Measurements from ENCODE around the gene HMMR. TPM values are rescaled to one million over a fixed set of nuclear protein-coding genes. Genes with fewer than 3 reads are reported as not detected.

HMMR gene
- total RNA-seq, 1 experiment from 2014 or later: 54.9 TPM

GRCh38 chr5:163489055-163489744, 28.8 kb downstream of the HMMR start (continued):
- no peak for TF ChIP-seq EZH2phosphoT487 (IDR thresholded peaks at IDR 0.05; ENCODE audit: borderline replicate concordance)

DNA sequence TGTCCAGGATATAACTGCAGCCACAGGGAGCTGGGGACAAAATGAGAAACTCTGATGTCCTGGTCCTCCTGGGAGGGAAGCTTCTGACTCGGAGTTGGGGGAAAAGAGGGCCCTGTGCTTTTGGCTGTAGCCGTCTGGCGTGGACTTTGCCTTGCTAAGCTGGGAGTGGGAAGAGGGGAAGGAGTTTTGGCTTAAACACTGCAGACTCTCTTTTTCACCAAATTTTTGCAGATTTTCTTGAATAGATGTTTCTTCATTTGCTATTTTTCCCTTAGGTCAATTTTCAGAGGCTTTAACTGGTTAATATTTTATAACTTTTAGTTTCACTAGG, 29.3 kb downstream of the HMMR start:
- H3K36me3 ChIP-seq (ENCODE audit: control insufficient read depth in 1 of 2, insufficient read depth in 2 of 2, low read length in 2 of 2): peaks cover 11 to 24% of the 10 kb centered on the region in 2 experiments; a peak in 3 of 4 replicates
- no peak overlapping the region for H3K9ac ChIP-seq (ENCODE audit: low read length)
- H4K20me1 ChIP-seq (ENCODE audit: insufficient read depth): no peaks in the 10 kb centered on the region
- TF ChIP-seq CBX3 (IDR thresholded peaks at IDR 0.05; ENCODE audit: low read depth): no peak
- no peak for TF ChIP-seq EZH2 (IDR thresholded peaks at IDR 0.05)
- TF ChIP-seq TCF7L2 (IDR thresholded peaks at IDR 0.05; ENCODE audit: borderline replicate concordance, extremely low read depth, insufficient read depth, insufficient read length): no peak
- no peak overlapping the region for H3K4me2 ChIP-seq (ENCODE audit: low read length)
- no peak overlapping the region for H3K27ac ChIP-seq (ENCODE audit: low read depth, low read length)
- no peaks in the 10 kb centered on the region for H3K4me1 ChIP-seq (ENCODE audit: control insufficient read depth in 1 of 2, insufficient read depth in 2 of 2, low read length in 2 of 2)
- no peaks in the 10 kb centered on the region; the same call in 1 of the 2 replicates for H3K79me2 ChIP-seq (ENCODE audit: insufficient read depth, low read length)
- H3K9me3 ChIP-seq (ENCODE audit: control insufficient read depth in 1 of 2, insufficient read depth in 1 of 2, low read depth in 1 of 2, low read length in 2 of 2): no peaks in the 10 kb centered on the region
- CTCF ChIA-PET: no interaction called here
- H2AFZ ChIP-seq (ENCODE audit: low read depth, low read length, poor library complexity, severe bottlenecking): no peak overlapping the region
- ATAC-seq (no peak), DNase-seq (ENCODE audit: low read depth, low spot score) (no peak)
- H3K9me2 ChIP-seq (ENCODE audit: insufficient read depth): no peaks in the 10 kb centered on the region
- POLR2A ChIA-PET: interaction anchor here (1.6 kb wide), 1 partner anchor 29 kb away, joined by 5 read pairs; the partner anchor contains the start of genes HMMR and NUDCD2
- BruUV-seq (replicated peaks): no TSS peak
- H3K27me3 ChIP-seq (ENCODE audit: insufficient read depth, low read length): no peaks in the 10 kb centered on the region
- intact Hi-C loops (cut with micrococcal nuclease): no loop called here
- no peak overlapping the region for H3K4me3 ChIP-seq (replicated peaks in 1 of 2; ENCODE audit: low read depth in 1 of 2, low read length in 2 of 2)
- RAD21 ChIA-PET (ENCODE audit: low non-redundant PET in 1 of 2, low total read pairs in 2 of 2, uncharacterized antibody in 2 of 2, unreplicated experiment in 2 of 2): no interaction called here

DNA sequence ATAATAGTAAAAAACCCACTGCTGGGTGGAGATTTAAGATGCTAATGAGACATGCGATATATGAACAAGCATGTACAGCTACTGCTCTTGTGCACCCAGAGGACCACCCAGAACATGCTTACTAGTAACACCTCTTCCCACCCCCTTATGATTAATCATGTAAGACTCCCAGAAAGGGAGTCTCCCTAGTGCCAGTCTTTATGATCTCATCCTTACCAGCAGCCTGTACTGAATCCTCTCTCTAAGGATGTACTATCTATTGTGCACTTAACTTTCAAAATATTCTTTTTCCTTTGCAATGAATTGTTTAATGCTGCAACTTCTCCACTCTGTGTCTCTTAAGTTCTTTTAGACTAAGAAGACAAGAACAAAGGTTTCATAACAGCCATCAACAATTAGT, 35.9 kb downstream of the HMMR start:
- ATAC-seq: no peak
- H2AFZ ChIP-seq (ENCODE audit: low read depth, low read length, poor library complexity, severe bottlenecking): no peak overlapping the region
- ChIA-PET RAD21 (ENCODE audit: low non-redundant PET in 1 of 2, low total read pairs in 2 of 2, uncharacterized antibody in 2 of 2, unreplicated experiment in 2 of 2) (no interaction called here), POLR2A (no interaction called here), CTCF (no interaction called here)
- H3K9ac ChIP-seq (ENCODE audit: low read length): no peak overlapping the region
- no peaks in the 10 kb centered on the region for H3K4me1 ChIP-seq (ENCODE audit: control insufficient read depth in 1 of 2, insufficient read depth in 2 of 2, low read length in 2 of 2)
- BruUV-seq (replicated peaks): no TSS peak
- no peak for TF ChIP-seq JUND (IDR thresholded peaks at IDR 0.05)
- TF ChIP-seq ELF1 (IDR thresholded peaks at IDR 0.05; ENCODE audit: borderline replicate concordance, low read depth): no peak
- TF ChIP-seq, protein P1, sequence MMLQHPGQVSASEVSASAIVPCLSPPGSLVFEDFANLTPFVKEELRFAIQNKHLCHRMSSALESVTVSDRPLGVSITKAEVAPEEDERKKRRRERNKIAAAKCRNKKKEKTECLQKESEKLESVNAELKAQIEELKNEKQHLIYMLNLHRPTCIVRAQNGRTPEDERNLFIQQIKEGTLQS (IDR thresholded peaks at IDR 0.05): no peak
- TF ChIP-seq, protein P2, sequence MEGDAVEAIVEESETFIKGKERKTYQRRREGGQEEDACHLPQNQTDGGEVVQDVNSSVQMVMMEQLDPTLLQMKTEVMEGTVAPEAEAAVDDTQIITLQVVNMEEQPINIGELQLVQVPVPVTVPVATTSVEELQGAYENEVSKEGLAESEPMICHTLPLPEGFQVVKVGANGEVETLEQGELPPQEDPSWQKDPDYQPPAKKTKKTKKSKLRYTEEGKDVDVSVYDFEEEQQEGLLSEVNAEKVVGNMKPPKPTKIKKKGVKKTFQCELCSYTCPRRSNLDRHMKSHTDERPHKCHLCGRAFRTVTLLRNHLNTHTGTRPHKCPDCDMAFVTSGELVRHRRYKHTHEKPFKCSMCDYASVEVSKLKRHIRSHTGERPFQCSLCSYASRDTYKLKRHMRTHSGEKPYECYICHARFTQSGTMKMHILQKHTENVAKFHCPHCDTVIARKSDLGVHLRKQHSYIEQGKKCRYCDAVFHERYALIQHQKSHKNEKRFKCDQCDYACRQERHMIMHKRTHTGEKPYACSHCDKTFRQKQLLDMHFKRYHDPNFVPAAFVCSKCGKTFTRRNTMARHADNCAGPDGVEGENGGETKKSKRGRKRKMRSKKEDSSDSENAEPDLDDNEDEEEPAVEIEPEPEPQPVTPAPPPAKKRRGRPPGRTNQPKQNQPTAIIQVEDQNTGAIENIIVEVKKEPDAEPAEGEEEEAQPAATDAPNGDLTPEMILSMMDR (IDR thresholded peaks at IDR 0.05 in 2 of 3, conservative IDR thresholded peaks at IDR 0.05 in 1 of 3; ENCODE audit: borderline replicate concordance in 1 of 3, insufficient read depth in 1 of 3, low read depth in 2 of 3, low read length in 2 of 3): no peak
- no peak for TF ChIP-seq ZNF274 (IDR thresholded peaks at IDR 0.05; ENCODE audit: low read depth, low read length)
- TF ChIP-seq SIN3A (IDR thresholded peaks at IDR 0.05; ENCODE audit: low read depth): no peak
- no peaks in the 10 kb centered on the region for H3K79me2 ChIP-seq (ENCODE audit: insufficient read depth, low read length)
- no peak overlapping the region for H3K4me2 ChIP-seq (ENCODE audit: low read length)
- DNase-seq (ENCODE audit: low read depth, low spot score): no peak
- H3K9me3 ChIP-seq (ENCODE audit: control insufficient read depth in 1 of 2, insufficient read depth in 1 of 2, low read depth in 1 of 2, low read length in 2 of 2): 0 out of 4 replicates have a peak, but pooled peaks cover 0 to 3% of the 10 kb centered on the region in 2 experiments
- no peaks in the 10 kb centered on the region for H3K27me3 ChIP-seq (ENCODE audit: insufficient read depth, low read length)
- H3K9me2 ChIP-seq (ENCODE audit: insufficient read depth): no peaks in the 10 kb centered on the region
- no peak overlapping the region for H3K27ac ChIP-seq (ENCODE audit: low read depth, low read length)
- H3K4me3 ChIP-seq (replicated peaks in 1 of 2; ENCODE audit: low read depth in 1 of 2, low read length in 2 of 2): no peak overlapping the region
- intact Hi-C loops (cut with micrococcal nuclease): no loop called here
- H3K36me3 ChIP-seq (ENCODE audit: control insufficient read depth in 1 of 2, insufficient read depth in 2 of 2, low read length in 2 of 2): peaks cover 0 to 10% of the 10 kb centered on the region in 2 experiments; a peak in 2 of 4 replicates
- no peaks in the 10 kb centered on the region for H4K20me1 ChIP-seq (ENCODE audit: insufficient read depth)
